NCI-H82 (cell line): ENCODE measurements around the gene TNFRSF12A.

Experiments used
- DNase-seq: peaks from one replicate; lab custom pipeline; 2025; lab: John Stamatoyannopoulos, UW

Gene TNFRSF12A

GRCh38 chr16:3020247-3020603, at the start of gene TNFRSF12A:
TSS of gene TNFRSF12A (plus strand) at chr16:3020368. CDS start at chr16:3020398, 30 bp downstream.
- DNase-seq, result peak; percentile 89

- peak; percentile 64 for DNase-seq
Measured at GRCh38 chr16:2970563-2970962, 49.6 kb upstream of the TNFRSF12A start.

- no peak for DNase-seq
Measured at GRCh38 chr16:2971134-2971984, 48.8 kb upstream of the TNFRSF12A start.

GRCh38 chr16:2971985-2972784, 48.0 kb upstream of the TNFRSF12A start:
- peak; percentile 38 for DNase-seq

- no peak for DNase-seq
Measured at GRCh38 chr16:2973093-2973492, 47.1 kb upstream of the TNFRSF12A start.

GRCh38 chr16:2973605-2974318, 46.4 kb upstream of the TNFRSF12A start:
- no peak for DNase-seq

- no peak for DNase-seq
Measured at GRCh38 chr16:2974319-2975056, 45.7 kb upstream of the TNFRSF12A start.

- DNase-seq, result no peak
Measured at GRCh38 chr16:2975161-2975795, 44.9 kb upstream of the TNFRSF12A start.

GRCh38 chr16:2976201-2976600, 44.0 kb upstream of the TNFRSF12A start:
- no peak for DNase-seq

GRCh38 chr16:2976673-2977072, 43.5 kb upstream of the TNFRSF12A start:
- DNase-seq, result no peak

- DNase-seq, result no peak
Measured at GRCh38 chr16:2977440-2977839, 42.7 kb upstream of the TNFRSF12A start.

- peak; percentile 55 for DNase-seq
Measured at GRCh38 chr16:2979669-2980226, 40.4 kb upstream of the TNFRSF12A start.

GRCh38 chr16:2980227-2981176, 39.7 kb upstream of the TNFRSF12A start, which contains the start of gene PKMYT1:
TSS of gene PKMYT1 (minus strand) at chr16:2980446. CDS start at chr16:2979657, 789 bp downstream.
- peak; percentile 94 for DNase-seq

- peak; percentile 99 for DNase-seq
Measured at GRCh38 chr16:2981177-2981898, 38.8 kb upstream of the TNFRSF12A start.

GRCh38 chr16:2981899-2982250, 38.3 kb upstream of the TNFRSF12A start:
- DNase-seq, result peak; percentile 87

- DNase-seq, result no peak
Measured at GRCh38 chr16:2982402-2982801, 37.8 kb upstream of the TNFRSF12A start.

- DNase-seq, result peak; percentile 84
Measured at GRCh38 chr16:2983706-2984136, 36.4 kb upstream of the TNFRSF12A start.

GRCh38 chr16:2985462-2985861, 34.7 kb upstream of the TNFRSF12A start:
- no peak for DNase-seq

- peak; percentile 22 for DNase-seq
Measured at GRCh38 chr16:2985893-2986355, 34.2 kb upstream of the TNFRSF12A start.
